SU-DHL-6 (cell line): ENCODE measurements around the gene NASP.

Source experiments
- EZH2phosphoT487 ChIP-seq: fragments of 200-600 bp; sonication (generic), shearing (Covaris generic); conservative IDR thresholded peaks from 2 replicates; pipeline ENCODE4 v1.6.1; 2018; ENCODE audit warnings: mild to moderate bottlenecking, antibody characterized with exemption, low read length, moderate library complexity, mixed read lengths
- TF ChIP-seq, protein P1 (sequence below): fragments of 200-600 bp; sonication (generic); IDR thresholded peaks from one replicate; pipeline ENCODE4 v1.5.1; 2017; ENCODE audit warnings: antibody characterized with exemption, mild to moderate bottlenecking, low read length, moderate library complexity; ENCODE audit not compliant: insufficient read depth, poor library complexity, severe bottlenecking

DNA sequence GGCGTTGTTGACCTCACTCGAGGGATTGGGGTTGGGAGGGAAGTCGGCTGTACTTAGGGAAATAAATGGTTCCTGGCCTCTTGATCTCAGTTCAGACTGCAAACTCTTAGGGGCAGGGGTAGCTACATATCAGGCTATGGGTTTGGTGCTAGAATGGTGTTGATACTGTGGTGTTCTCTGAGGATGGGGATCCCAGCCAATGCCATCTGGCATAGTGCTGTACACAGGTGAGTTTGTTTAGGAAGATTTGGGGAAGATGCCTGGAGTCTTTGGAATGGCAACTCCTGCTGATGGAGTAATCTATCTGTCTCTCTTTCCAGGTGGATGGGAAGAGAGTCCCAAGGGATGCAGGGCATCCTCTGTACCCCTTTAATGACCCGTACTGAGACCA is 14.3 kb upstream of the NASP start:
- TF ChIP-seq, protein P1, sequence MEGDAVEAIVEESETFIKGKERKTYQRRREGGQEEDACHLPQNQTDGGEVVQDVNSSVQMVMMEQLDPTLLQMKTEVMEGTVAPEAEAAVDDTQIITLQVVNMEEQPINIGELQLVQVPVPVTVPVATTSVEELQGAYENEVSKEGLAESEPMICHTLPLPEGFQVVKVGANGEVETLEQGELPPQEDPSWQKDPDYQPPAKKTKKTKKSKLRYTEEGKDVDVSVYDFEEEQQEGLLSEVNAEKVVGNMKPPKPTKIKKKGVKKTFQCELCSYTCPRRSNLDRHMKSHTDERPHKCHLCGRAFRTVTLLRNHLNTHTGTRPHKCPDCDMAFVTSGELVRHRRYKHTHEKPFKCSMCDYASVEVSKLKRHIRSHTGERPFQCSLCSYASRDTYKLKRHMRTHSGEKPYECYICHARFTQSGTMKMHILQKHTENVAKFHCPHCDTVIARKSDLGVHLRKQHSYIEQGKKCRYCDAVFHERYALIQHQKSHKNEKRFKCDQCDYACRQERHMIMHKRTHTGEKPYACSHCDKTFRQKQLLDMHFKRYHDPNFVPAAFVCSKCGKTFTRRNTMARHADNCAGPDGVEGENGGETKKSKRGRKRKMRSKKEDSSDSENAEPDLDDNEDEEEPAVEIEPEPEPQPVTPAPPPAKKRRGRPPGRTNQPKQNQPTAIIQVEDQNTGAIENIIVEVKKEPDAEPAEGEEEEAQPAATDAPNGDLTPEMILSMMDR, result no peak
- no peak for TF ChIP-seq EZH2phosphoT487
